Cardiac fibroblast (primary cell): ENCODE data around the gene ITPKC.
A peak's percentile ranks its signal among the peaks of the same experiment; 100 is the strongest.

ENCODE experiments used
- DNase-seq, 2 donors: peaks; one replicate each; pipeline versions ENCODE4 v3.0.0 to v3.0.0-alpha.2; 2010; ENCODE audit warnings: low read depth in 2 of 2
- H3K4me3 ChIP-seq, 2 donors: replicated peaks in 1 of 2; 1 replicate in 1 of 2; 2 replicates in 1 of 2; pipeline ENCODE4 v1.5.1; 2011; ENCODE audit warnings: low read depth in 2 of 2, low read length in 2 of 2, mild to moderate bottlenecking in 2 of 2, moderate library complexity in 1 of 2
- TF ChIP-seq, protein P1 (sequence below): IDR thresholded peaks from one replicate; pipeline ENCODE4 v1.5.1; 2011; ENCODE audit warnings: low read depth, mild to moderate bottlenecking, low read length, inconsistent platforms

The ITPKC gene

GRCh38 chr19:40714441-40715299 lies 2.2 kb upstream of the ITPKC start:
- peak overlapping the region; percentile 47 to 92 for H3K4me3 ChIP-seq
- peak; percentile 91 to 97 for DNase-seq
- TF ChIP-seq, protein P1, sequence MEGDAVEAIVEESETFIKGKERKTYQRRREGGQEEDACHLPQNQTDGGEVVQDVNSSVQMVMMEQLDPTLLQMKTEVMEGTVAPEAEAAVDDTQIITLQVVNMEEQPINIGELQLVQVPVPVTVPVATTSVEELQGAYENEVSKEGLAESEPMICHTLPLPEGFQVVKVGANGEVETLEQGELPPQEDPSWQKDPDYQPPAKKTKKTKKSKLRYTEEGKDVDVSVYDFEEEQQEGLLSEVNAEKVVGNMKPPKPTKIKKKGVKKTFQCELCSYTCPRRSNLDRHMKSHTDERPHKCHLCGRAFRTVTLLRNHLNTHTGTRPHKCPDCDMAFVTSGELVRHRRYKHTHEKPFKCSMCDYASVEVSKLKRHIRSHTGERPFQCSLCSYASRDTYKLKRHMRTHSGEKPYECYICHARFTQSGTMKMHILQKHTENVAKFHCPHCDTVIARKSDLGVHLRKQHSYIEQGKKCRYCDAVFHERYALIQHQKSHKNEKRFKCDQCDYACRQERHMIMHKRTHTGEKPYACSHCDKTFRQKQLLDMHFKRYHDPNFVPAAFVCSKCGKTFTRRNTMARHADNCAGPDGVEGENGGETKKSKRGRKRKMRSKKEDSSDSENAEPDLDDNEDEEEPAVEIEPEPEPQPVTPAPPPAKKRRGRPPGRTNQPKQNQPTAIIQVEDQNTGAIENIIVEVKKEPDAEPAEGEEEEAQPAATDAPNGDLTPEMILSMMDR, result no peak

- peak in 1 of 2 donors; percentile 98 for DNase-seq
- TF ChIP-seq, protein P1, result no peak
- H3K4me3 ChIP-seq, result peak overlapping the region; percentile 61 to 92
These were observed 856 bp upstream of the ITPKC start for GRCh38 chr19:40716031-40716481.

- no peak for DNase-seq
- TF ChIP-seq, protein P1, result no peak
- peak overlapping the region; percentile 61 to 92 for H3K4me3 ChIP-seq
These were observed 490 bp downstream of the ITPKC start for GRCh38 chr19:40717325-40717879.

DNA sequence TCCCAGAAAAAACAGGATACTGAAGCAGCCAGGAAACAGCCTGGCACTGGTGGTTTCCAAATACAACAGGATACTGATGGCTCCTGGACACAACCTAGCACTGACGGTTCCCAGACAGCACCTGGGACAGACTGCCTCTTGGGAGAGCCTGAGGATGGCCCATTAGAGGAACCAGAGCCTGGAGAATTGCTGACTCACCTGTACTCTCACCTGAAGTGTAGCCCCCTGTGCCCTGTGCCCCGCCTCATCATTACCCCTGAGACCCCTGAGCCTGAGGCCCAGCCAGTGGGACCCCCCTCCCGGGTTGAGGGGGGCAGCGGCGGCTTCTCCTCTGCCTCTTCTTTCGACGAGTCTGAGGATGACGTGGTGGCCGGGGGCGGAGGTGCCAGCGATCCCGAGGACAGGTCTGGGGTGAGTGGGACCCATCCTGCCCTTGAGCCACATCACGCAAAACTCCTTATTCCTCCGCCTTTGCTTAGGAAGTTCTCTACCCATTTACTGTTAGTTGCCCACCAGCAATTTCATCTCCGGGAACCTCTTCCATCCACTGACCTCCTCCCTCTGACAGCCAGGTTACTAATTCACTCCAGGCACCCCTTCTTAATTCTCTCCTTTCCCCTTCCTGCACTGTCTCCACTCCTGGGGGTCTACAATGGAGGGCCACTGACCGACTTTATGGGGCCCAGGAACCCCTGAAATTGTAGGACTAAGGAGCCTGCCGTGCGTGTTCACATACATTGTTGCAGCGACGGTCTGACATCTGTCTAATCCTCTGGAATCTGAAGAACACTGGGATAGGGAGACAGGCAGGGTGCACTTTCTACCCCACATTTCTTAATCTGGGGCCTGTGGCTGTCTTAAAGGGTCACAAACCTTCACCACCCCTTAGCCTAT lies 1.2 kb downstream of the ITPKC start:
- TF ChIP-seq, protein P1, result no peak
- DNase-seq, result peak; percentile 36 to 37
- H3K4me3 ChIP-seq, result peak overlapping the region; percentile 61 to 92

- DNase-seq, result peak; percentile 53 to 61
- TF ChIP-seq, protein P1, result no peak
- H3K4me3 ChIP-seq, result peak overlapping the region; percentile 61 to 92
These were observed 2.0 kb downstream of the ITPKC start for GRCh38 chr19:40718774-40719391.

GRCh38 chr19:40719414-40719894 lies 2.5 kb downstream of the ITPKC start:
- TF ChIP-seq, protein P1, result no peak
- peak overlapping the region; percentile 61 to 92 for H3K4me3 ChIP-seq
- DNase-seq, result peak in 1 of 2 donors; percentile 23
